Pancreas (tissue), 10 donors: ENCODE data around the gene SAMD14. TPM values are rescaled to one million over a fixed set of nuclear protein-coding genes. Genes with fewer than 3 reads are reported as not detected.

Experiments
- ATAC-seq, 4 donors: fragments of 200-7000 bp; cut with Tn5 transposase; one replicate each; pipeline versions ENCODE4 v1.8.0 to v1.9.1; 2020; ENCODE audit warnings: mild to moderate bottlenecking in 4 of 4, moderate library complexity in 4 of 4
- DNase-seq, 6 donors: peaks; one replicate each; pipeline ENCODE4 v3.0.0-alpha.2; 2020
- FAIRE-seq: peaks from 2 replicates; lab custom pipeline; 2012; peaks lifted over from hg19 to GRCh38; lab: Jason Lieb, UNC
- H3K27ac ChIP-seq, 4 donors: fragments of 200-600 bp; sonication (generic); 1 replicate in 3 of 4; 2 replicates in 1 of 4; pipeline versions ENCODE4 v1.5.0 to v1.8.0; 2020
- H3K27me3 ChIP-seq, 4 donors: fragments of 200-600 bp; one replicate each; pipeline ENCODE4 v1.8.0; 2021
- H3K36me3 ChIP-seq, 3 donors: fragments of 200-600 bp; sonication (generic) in 1 of 3; one replicate each; pipeline versions ENCODE4 v1.5.0 to v1.8.0; 2020 to 2021
- H3K4me1 ChIP-seq, 3 donors: fragments of 200-600 bp; one replicate each; pipeline ENCODE4 v1.8.0; 2021
- H3K4me3 ChIP-seq, 4 donors: fragments of 200-600 bp; sonication (generic) in 2 of 4; one replicate each; pipeline versions ENCODE4 v1.5.0 to v1.8.0; 2020 to 2021
- H3K9me3 ChIP-seq, 4 donors: fragments of 200-600 bp; one replicate each; pipeline ENCODE4 v1.8.0; 2021
- CTCF ChIP-seq, 4 donors: fragments of 200-600 bp; sonication (generic) in 3 of 4; IDR thresholded peaks; one replicate each; pipeline versions ENCODE4 v1.5.0 to v1.8.0; 2021; ENCODE audit warnings: antibody characterized with exemption in 4 of 4
- WGBS, 2 donors: extraction: QIAGEN DNeasy Blood & Tissue Kit; methylation state at CpG; one replicate each; pipeline ENCODE4 v1.1.7; 2013; 5-methylcytosine and 5-hydroxymethylcytosine counted together
- intact Hi-C, 3 donors: fragments of 100-400 bp; cut with DNase I; formaldehyde crosslinking; loops; one replicate each; pipeline versions ENCODE4 v1.11.1 to v1.14.2; 2022
- polyA plus RNA-seq, 2 donors: library from polyadenylated mRNA; stranded (reverse); fragments of 200-250 nt; gene quantifications; one replicate each; pipeline ENCODE4 v1.2.3, GENCODE V29; 2013
- total RNA-seq, 6 donors: library from RNA; stranded (reverse); fragmentation: NEBNext Ultra II Directional in 4 of 6; extraction: Animal tissue kit (Norgen Biotek cat#: 25700) in 4 of 6; gene quantifications; one replicate each; pipeline versions ENCODE4 v1.2.1 to v1.2.4, GENCODE V29; 2021 to 2023
- donor health status: healthy with polysubstance abuse.
- donor health status: DM: no; HTN: no; CAD: no; lungs with moderate emphysema.
- donor health status: DM: no; HTN: no; CAD: no.
- donor health status: control.
- donor health status: control.
- donor health status: Bipolar disorder and iron deficiency.
- donor health status: DM: yes; HTN: yes; CAD: no.
- donor health status: DM: no; HTN: no; CAD: no.
- donor health status: DM: no; HTN: no; CAD: no.
- donor health status: DM: yes; HTN: yes; CAD: no.

The SAMD14 gene
- total and polyA plus RNA-seq, 8 donors = 0.09 to 1.3 (median 0.61) TPM

GRCh38 chr17:50149091-50149416, 19.1 kb upstream of the SAMD14 start:
- Histone ChIP-seq H3K4me1 (peaks cover 10 to 16% (median 15%) of the 10 kb centered on the region in 3 donors), H3K27me3 (no peaks in the 10 kb centered on the region), H3K4me3 (peak overlapping the region; percentile 70 to 93 (median 80)), H3K27ac (peak overlapping the region in 3 of 4 donors; percentile 22 to 86 (median 85)), H3K36me3 (peaks cover 0 to 1% (median 0%) of the 10 kb centered on the region in 3 donors), H3K9me3 (no peaks in the 10 kb centered on the region)
- ATAC-seq (no peak), FAIRE-seq (no peak), DNase-seq (no peak)
- 0 to 1% methylated on average over 22 to 29 of the region's 30 CpGs for WGBS, 2 donors
- no peak for TF ChIP-seq CTCF (IDR thresholded peaks at IDR 0.05)
- intact Hi-C loops = no loop called here

- H3K27ac ChIP-seq = peak overlapping the region in 3 of 4 donors; percentile 22 to 86 (median 85)
- no peak for FAIRE-seq
- intact Hi-C loops = no loop called here
- ATAC-seq = peak; percentile 28 to 45 (median 37)
- H3K36me3 ChIP-seq = peaks cover 0 to 7% (median 0%) of the 10 kb centered on the region in 3 donors
- H3K4me3 ChIP-seq = peak overlapping the region; percentile 70 to 93 (median 80)
- no peaks in the 10 kb centered on the region for H3K27me3 ChIP-seq
- H3K9me3 ChIP-seq = no peaks in the 10 kb centered on the region
- WGBS, 2 donors = 3 to 4% methylated on average over 20 to 24 of the region's 25 CpGs
- peak; percentile 83 to 87 (median 84) for DNase-seq
- no peak for TF ChIP-seq CTCF (IDR thresholded peaks at IDR 0.05)
- peaks cover 10 to 16% (median 10%) of the 10 kb centered on the region in 3 donors for H3K4me1 ChIP-seq
Observed at GRCh38 chr17:50148226-50149090, 18.5 kb upstream of the SAMD14 start.

- WGBS, 2 donors = 7 to 14% methylated on average over 5 of the region's 5 CpGs
- intact Hi-C loops = no loop called here
- peak in 4 of 6 donors; percentile 63 to 74 (median 66) for DNase-seq
- FAIRE-seq = no peak
- Histone ChIP-seq H3K27me3 (no peaks in the 10 kb centered on the region), H3K9me3 (no peaks in the 10 kb centered on the region), H3K4me3 (peak overlapping the region in 3 of 4 donors; percentile 70 to 93 (median 75)), H3K4me1 (peaks cover 10 to 16% (median 10%) of the 10 kb centered on the region in 3 donors), H3K27ac (peak overlapping the region in 2 of 4 donors; percentile 85 to 86), H3K36me3 (peaks cover 0 to 13% (median 0%) of the 10 kb centered on the region in 3 donors)
- ATAC-seq = peak; percentile 6 to 25 (median 16)
- no peak for TF ChIP-seq CTCF (IDR thresholded peaks at IDR 0.05)
Observed at GRCh38 chr17:50147841-50148225, 17.9 kb upstream of the SAMD14 start.

GRCh38 chr17:50146927-50147665, 17.1 kb upstream of the SAMD14 start:
- DNase-seq (peak in 2 of 6 donors; percentile 53 to 60), FAIRE-seq (no peak), ATAC-seq (no peak)
- no peak for TF ChIP-seq CTCF (IDR thresholded peaks at IDR 0.05)
- intact Hi-C loops = no loop called here
- peak overlapping the region in 2 of 4 donors; percentile 70 to 93 for H3K4me3 ChIP-seq
- no peaks in the 10 kb centered on the region for H3K9me3 ChIP-seq
- H3K4me1 ChIP-seq = peaks cover 5 to 11% (median 10%) of the 10 kb centered on the region in 3 donors
- 35 to 45% methylated on average over 15 of the region's 15 CpGs for WGBS, 2 donors
- peak overlapping the region in 3 of 4 donors; percentile 10 to 85 (median 23) for H3K27ac ChIP-seq
- H3K36me3 ChIP-seq = peaks cover 0 to 19% (median 7%) of the 10 kb centered on the region in 3 donors
- no peaks in the 10 kb centered on the region for H3K27me3 ChIP-seq
